NCI-H146 treated with DMSO at 0.1 percent for 48 hours (cell line): ENCODE measurements around the gene STAMBP.
"Not testable (repeated sequence)": the region's sequence is repeated elsewhere in the genome, so short reads cannot be mapped to it uniquely, and the experiment has no call there.

Source experiments
- DNase-seq: peaks from one replicate; lab custom pipeline; 2025; ENCODE audit not compliant: unreplicated experiment; lab: John Stamatoyannopoulos, UW

The STAMBP gene

GRCh38 chr2:73828818-73829570, at the start of gene STAMBP:
Gene STAMBP (plus strand): TSS chr2:73828961. CDS start chr2:73830857, 1,896 bp downstream.
- DNase-seq = peak; percentile 95

GRCh38 chr2:73779467-73780236, 49.1 kb upstream of the STAMBP start, which contains the start of gene DUSP11:
Gene DUSP11 (minus strand): TSS chr2:73780103. CDS start chr2:73779974, 129 bp downstream.
- peak; percentile 74 for DNase-seq

- DNase-seq = no peak
Measured at GRCh38 chr2:73780237-73780582, 48.6 kb upstream of the STAMBP start.

- DNase-seq = not testable (repeated sequence)
Measured at GRCh38 chr2:73783402-73783801, 45.4 kb upstream of the STAMBP start.

GRCh38 chr2:73783883-73784282, 44.9 kb upstream of the STAMBP start, which contains the start of gene C2orf78:
Gene C2orf78 (plus strand): TSS chr2:73784183. CDS start chr2:73784310, 127 bp downstream.
- DNase-seq = not testable (repeated sequence)

GRCh38 chr2:73811878-73812277, 16.9 kb upstream of the STAMBP start:
- DNase-seq = no peak

- no peak for DNase-seq
Measured at GRCh38 chr2:73812635-73813034, 16.1 kb upstream of the STAMBP start.

- no peak for DNase-seq
Measured at GRCh38 chr2:73818296-73818695, 10.5 kb upstream of the STAMBP start.

- no peak for DNase-seq
Measured at GRCh38 chr2:73821227-73821626, 7.5 kb upstream of the STAMBP start.

- DNase-seq = no peak
Measured at GRCh38 chr2:73821669-73822068, 7.1 kb upstream of the STAMBP start.

- DNase-seq = no peak
Measured at GRCh38 chr2:73822276-73822675, 6.5 kb upstream of the STAMBP start.

GRCh38 chr2:73822991-73823390, 5.8 kb upstream of the STAMBP start:
- DNase-seq = no peak

- DNase-seq = no peak
Measured at GRCh38 chr2:73823416-73823815, 5.3 kb upstream of the STAMBP start.

GRCh38 chr2:73823916-73824523, 4.7 kb upstream of the STAMBP start:
- peak; percentile 51 for DNase-seq

GRCh38 chr2:73825408-73825807, 3.4 kb upstream of the STAMBP start:
- no peak for DNase-seq

- DNase-seq = peak; percentile 38
Measured at GRCh38 chr2:73827018-73827417, 1.7 kb upstream of the STAMBP start.

GRCh38 chr2:73827660-73828388, 937 bp upstream of the STAMBP start:
- no peak for DNase-seq

GRCh38 chr2:73828389-73828817, 358 bp upstream of the STAMBP start:
- no peak for DNase-seq

- DNase-seq = no peak
Measured at GRCh38 chr2:73830871-73831401, 2.2 kb downstream of the STAMBP start.

GRCh38 chr2:73832930-73833329, 4.2 kb downstream of the STAMBP start:
- DNase-seq = no peak
